ENCODE results near the gene SNX7.

DNA sequence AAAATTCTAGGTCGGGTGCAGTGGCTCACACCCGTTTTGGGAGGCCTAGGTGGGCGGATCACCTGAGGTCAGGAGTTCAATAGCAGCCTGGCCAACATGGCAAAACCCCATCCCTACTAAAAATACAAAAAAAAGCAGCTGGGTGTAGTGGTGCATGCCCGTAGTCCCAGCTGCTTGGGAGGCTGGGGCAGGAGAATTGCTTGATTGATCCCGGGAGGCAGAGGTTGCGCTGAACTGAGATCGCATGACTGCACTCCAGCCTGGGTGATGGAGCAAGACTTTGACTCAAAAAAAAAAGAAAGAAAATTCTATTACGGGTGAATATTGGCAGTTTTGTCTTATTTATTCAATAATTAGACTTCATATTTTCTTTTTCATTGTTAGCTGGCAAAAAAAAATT is 62.1 kb downstream of the SNX7 start:
- no peak for TF ChIP-seq POLR2A (IDR thresholded peaks at IDR 0.05)
- TF ChIP-seq, protein P1, sequence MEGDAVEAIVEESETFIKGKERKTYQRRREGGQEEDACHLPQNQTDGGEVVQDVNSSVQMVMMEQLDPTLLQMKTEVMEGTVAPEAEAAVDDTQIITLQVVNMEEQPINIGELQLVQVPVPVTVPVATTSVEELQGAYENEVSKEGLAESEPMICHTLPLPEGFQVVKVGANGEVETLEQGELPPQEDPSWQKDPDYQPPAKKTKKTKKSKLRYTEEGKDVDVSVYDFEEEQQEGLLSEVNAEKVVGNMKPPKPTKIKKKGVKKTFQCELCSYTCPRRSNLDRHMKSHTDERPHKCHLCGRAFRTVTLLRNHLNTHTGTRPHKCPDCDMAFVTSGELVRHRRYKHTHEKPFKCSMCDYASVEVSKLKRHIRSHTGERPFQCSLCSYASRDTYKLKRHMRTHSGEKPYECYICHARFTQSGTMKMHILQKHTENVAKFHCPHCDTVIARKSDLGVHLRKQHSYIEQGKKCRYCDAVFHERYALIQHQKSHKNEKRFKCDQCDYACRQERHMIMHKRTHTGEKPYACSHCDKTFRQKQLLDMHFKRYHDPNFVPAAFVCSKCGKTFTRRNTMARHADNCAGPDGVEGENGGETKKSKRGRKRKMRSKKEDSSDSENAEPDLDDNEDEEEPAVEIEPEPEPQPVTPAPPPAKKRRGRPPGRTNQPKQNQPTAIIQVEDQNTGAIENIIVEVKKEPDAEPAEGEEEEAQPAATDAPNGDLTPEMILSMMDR (IDR thresholded peaks at IDR 0.05), result no peak
